DOHH2 (cell line): ENCODE results near the gene N4BP2L2.

Source experiments
- H3F3A ChIP-seq: fragments of 200-600 bp; sonication (generic), shearing (Covaris generic); 2 replicates; pipeline ENCODE4 v1.6.0; 2016; ENCODE audit warnings: antibody characterized with exemption, mild to moderate bottlenecking; ENCODE audit not compliant: control insufficient read depth, insufficient read depth
- H3K27ac ChIP-seq: fragments of 200-600 bp; sonication (generic); 2 replicates; pipeline ENCODE4 v1.5.1; 2014; ENCODE audit warnings: low read depth, mild to moderate bottlenecking, low read length, moderate library complexity
- H3K27me3 ChIP-seq: fragments of 200-600 bp; sonication (generic); 2 replicates; pipeline ENCODE4 v1.6.1; 2014; ENCODE audit warnings: mild to moderate bottlenecking, low read length, mixed read lengths; ENCODE audit not compliant: control insufficient read depth
- H3K36me3 ChIP-seq: fragments of 200-600 bp; sonication (generic); 2 replicates; pipeline ENCODE4 v1.6.1; 2014; ENCODE audit warnings: mild to moderate bottlenecking, low read length, moderate library complexity, mixed read lengths; ENCODE audit not compliant: control insufficient read depth
- H3K4me1 ChIP-seq: fragments of 200-600 bp; sonication (generic); 2 replicates; pipeline ENCODE4 v1.6.1; 2014; ENCODE audit warnings: mild to moderate bottlenecking, low read length, mixed read lengths; ENCODE audit not compliant: control insufficient read depth
- H3K4me2 ChIP-seq: fragments of 200-600 bp; sonication (generic); 2 replicates; pipeline ENCODE4 v1.6.0; 2014; ENCODE audit warnings: mild to moderate bottlenecking, low read length, moderate library complexity
- H3K4me3 ChIP-seq: fragments of 200-600 bp; sonication (generic); 2 replicates; pipeline ENCODE4 v1.5.1; 2014; ENCODE audit warnings: mild to moderate bottlenecking, low read length, mixed read lengths
- H3K79me2 ChIP-seq: fragments of 200-600 bp; sonication (generic); 2 replicates; pipeline ENCODE4 v1.6.1; 2014; ENCODE audit warnings: mild to moderate bottlenecking, low read length, mixed read lengths; ENCODE audit not compliant: control insufficient read depth
- H3K9me2 ChIP-seq: fragments of 200-600 bp; sonication (generic); replicated peaks from 2 replicates; pipeline ENCODE4 v1.6.1; 2014; ENCODE audit warnings: mild to moderate bottlenecking, low read length, mixed read lengths; ENCODE audit not compliant: control insufficient read depth
- H3K9me3 ChIP-seq: fragments of 200-600 bp; sonication (generic); 2 replicates; pipeline ENCODE4 v1.6.1; 2014; ENCODE audit warnings: antibody characterized with exemption, low read length, mixed read lengths; ENCODE audit not compliant: control insufficient read depth, insufficient read depth
- H4K20me1 ChIP-seq: fragments of 200-600 bp; sonication (generic); 2 replicates; pipeline ENCODE4 v1.6.0; 2014; ENCODE audit warnings: low read depth, mild to moderate bottlenecking, antibody characterized with exemption, low read length, moderate library complexity; ENCODE audit not compliant: control insufficient read depth, insufficient read depth
- CTCF ChIP-seq: fragments of 200-600 bp; sonication (generic); IDR thresholded peaks from one replicate; pipeline ENCODE4 v1.5.1; 2014; ENCODE audit warnings: antibody characterized with exemption, mild to moderate bottlenecking, low read depth, low read length; ENCODE audit not compliant: poor library complexity, severe bottlenecking
- EZH2phosphoT487 ChIP-seq: fragments of 200-600 bp; sonication (generic); IDR thresholded peaks from 2 replicates; pipeline ENCODE4 v1.6.1; 2017; ENCODE audit warnings: borderline replicate concordance, mild to moderate bottlenecking, antibody characterized with exemption, low read length, moderate library complexity, mixed read lengths

Gene N4BP2L2

DNA sequence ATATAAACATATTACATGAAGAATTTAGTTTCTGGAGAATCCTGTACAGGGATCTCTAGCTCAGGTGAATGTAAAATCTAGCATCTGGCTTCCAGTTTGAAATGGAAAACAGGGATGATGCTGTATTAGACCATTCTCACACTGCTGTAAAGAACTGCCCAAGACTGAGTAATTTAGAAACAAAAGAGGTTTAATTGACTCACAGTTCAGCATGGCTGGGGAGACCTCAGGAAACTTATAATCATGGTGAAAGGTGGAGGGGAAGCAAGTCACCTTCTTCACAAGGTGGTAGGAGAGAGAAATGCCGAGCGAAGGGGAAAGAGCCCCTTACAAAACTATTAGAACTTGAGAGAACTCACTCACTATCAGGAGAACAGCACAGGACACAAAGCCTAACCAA, 17.0 kb upstream of the N4BP2L2 start:
- Histone ChIP-seq H3K4me2 (no peak overlapping the region), H3K36me3 (no peaks in the 10 kb centered on the region), H3K4me1 (no peaks in the 10 kb centered on the region), H3K9me2 (no peaks in the 10 kb centered on the region; the same call in 1 of the 2 replicates), H3K27me3 (no peaks in the 10 kb centered on the region), H3K79me2 (no peaks in the 10 kb centered on the region), H3F3A (no peaks in the 10 kb centered on the region), H3K9me3 (no peaks in the 10 kb centered on the region), H3K4me3 (no peak overlapping the region), H4K20me1 (no peaks in the 10 kb centered on the region), H3K27ac (no peak overlapping the region)
- TF ChIP-seq EZH2phosphoT487 (no peak), CTCF (no peak)

DNA sequence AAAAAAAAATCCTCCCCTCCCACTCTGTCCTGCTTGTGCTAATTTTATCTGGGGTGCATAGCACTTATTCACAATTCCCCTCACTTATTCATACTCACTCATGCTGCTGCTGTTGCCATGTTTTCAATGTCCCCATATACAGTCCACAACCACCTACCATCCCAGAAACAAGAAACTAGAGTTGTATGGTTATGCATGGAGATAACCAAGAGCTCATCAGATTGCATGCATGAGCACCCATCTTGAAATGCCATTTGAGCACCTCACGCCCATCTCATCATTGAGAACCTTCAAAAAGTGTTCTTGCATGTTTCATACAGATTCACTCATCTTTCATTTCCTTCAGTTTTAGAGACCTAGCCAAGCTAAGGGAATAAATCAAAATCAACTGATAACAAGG, 15.1 kb upstream of the N4BP2L2 start:
- no peaks in the 10 kb centered on the region; the same call in 1 of the 2 replicates for H3K9me2 ChIP-seq
- no peaks in the 10 kb centered on the region for H3K9me3 ChIP-seq
- no peak overlapping the region for H3K27ac ChIP-seq
- H3K4me3 ChIP-seq, result no peak overlapping the region
- no peaks in the 10 kb centered on the region for H3K4me1 ChIP-seq
- no peaks in the 10 kb centered on the region for H3K79me2 ChIP-seq
- H3K4me2 ChIP-seq, result no peak overlapping the region
- H3F3A ChIP-seq, result no peaks in the 10 kb centered on the region
- no peak for TF ChIP-seq EZH2phosphoT487
- no peak for TF ChIP-seq CTCF
- no peaks in the 10 kb centered on the region; the same call in 1 of the 2 replicates for H3K27me3 ChIP-seq
- no peaks in the 10 kb centered on the region for H3K36me3 ChIP-seq
- no peaks in the 10 kb centered on the region for H4K20me1 ChIP-seq

- TF ChIP-seq EZH2phosphoT487, result no peak
- H3F3A ChIP-seq, result no peaks in the 10 kb centered on the region
- H3K4me1 ChIP-seq, result peaks cover 4% of the 10 kb centered on the region
- no peaks in the 10 kb centered on the region for H3K79me2 ChIP-seq
- no peak overlapping the region for H3K4me2 ChIP-seq
- no peak overlapping the region for H3K27ac ChIP-seq
- H3K9me3 ChIP-seq, result no peaks in the 10 kb centered on the region
- no peaks in the 10 kb centered on the region; the same call in 1 of the 2 replicates for H3K9me2 ChIP-seq
- H3K27me3 ChIP-seq, result peaks cover 5% of the 10 kb centered on the region; the same call in 1 of the 2 replicates
- no peak overlapping the region for H3K4me3 ChIP-seq
- no peaks in the 10 kb centered on the region for H4K20me1 ChIP-seq
- no peaks in the 10 kb centered on the region for H3K36me3 ChIP-seq
Measured at GRCh38 chr13:32549788-32550187, 11.2 kb upstream of the N4BP2L2 start.

DNA sequence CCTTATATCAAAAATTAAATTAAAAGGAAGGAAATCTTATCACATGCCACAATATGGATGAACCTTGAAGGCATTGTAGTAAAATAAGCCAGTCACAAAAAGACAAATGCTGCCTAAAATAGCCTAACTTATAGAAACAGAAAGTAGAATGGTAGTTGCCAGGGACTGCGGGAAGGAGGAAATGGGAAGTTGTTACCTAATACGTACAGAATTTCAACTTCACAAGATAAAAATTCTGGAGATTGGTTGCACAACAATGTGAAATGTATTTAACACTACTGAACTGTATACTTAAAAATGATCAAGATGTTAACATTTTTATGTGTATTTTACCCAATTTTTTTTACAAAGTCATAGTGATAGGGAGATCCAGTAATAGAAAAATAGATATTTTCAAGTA, 10.2 kb upstream of the N4BP2L2 start:
- peaks cover 4% of the 10 kb centered on the region for H3K4me1 ChIP-seq
- no peak overlapping the region for H3K4me2 ChIP-seq
- no peaks in the 10 kb centered on the region for H3K9me3 ChIP-seq

More for the DNA sequence above, 10.2 kb upstream of the N4BP2L2 start:
- Histone ChIP-seq H4K20me1 (no peaks in the 10 kb centered on the region), H3K79me2 (no peaks in the 10 kb centered on the region), H3F3A (no peaks in the 10 kb centered on the region), H3K27me3 (peaks cover 5% of the 10 kb centered on the region; the same call in 1 of the 2 replicates), H3K4me3 (no peak overlapping the region), H3K36me3 (no peaks in the 10 kb centered on the region), H3K27ac (no peak overlapping the region), H3K9me2 (no peaks in the 10 kb centered on the region; the same call in 1 of the 2 replicates)
- TF ChIP-seq CTCF, result no peak
- no peak for TF ChIP-seq EZH2phosphoT487
